OCI-LY3 (cell line): ENCODE measurements around the gene ANKRD28.

Experiments
- CTCF ChIP-seq: fragments of 200-600, 300-600 bp; sonication (generic); IDR thresholded peaks from 2 replicates; pipeline ENCODE4 v1.5.1; 2014; ENCODE audit warnings: antibody characterized with exemption, low read length, low read depth
- EZH2phosphoT487 ChIP-seq: fragments of 200-600 bp; shearing (Covaris generic); IDR thresholded peaks from 2 replicates; pipeline ENCODE4 v1.6.1; 2018; ENCODE audit warnings: antibody characterized with exemption, mixed run types, low read depth

GRCh38 chr3:15724446-15724845, 73.3 kb downstream of the ANKRD28 start:
- TF ChIP-seq CTCF (no peak), EZH2phosphoT487 (no peak)
